Activated T-cell treated with anti-CD3 and anti-CD28 coated beads for 1 hour (primary cell): Measurements from ENCODE around the gene PTPRM.

Experiments
- DNase-seq: peaks from one replicate; pipeline ENCODE4 v3.0.0-alpha.2; 2020; ENCODE audit warnings: low read depth

The PTPRM gene

GRCh38 chr18:7856733-7857132 is 289.6 kb downstream of the PTPRM start:
- DNase-seq: no peak

GRCh38 chr18:7857562-7857961 is 290.4 kb downstream of the PTPRM start:
- no peak for DNase-seq

- no peak for DNase-seq
Observed at GRCh38 chr18:7859122-7859521, 292.0 kb downstream of the PTPRM start.

GRCh38 chr18:7870266-7870665 is 303.1 kb downstream of the PTPRM start:
- DNase-seq: no peak

GRCh38 chr18:7870855-7871254 is 303.7 kb downstream of the PTPRM start:
- DNase-seq: no peak

GRCh38 chr18:7871560-7872456 is 304.7 kb downstream of the PTPRM start:
- no peak for DNase-seq

GRCh38 chr18:7872569-7872968 is 305.5 kb downstream of the PTPRM start:
- no peak for DNase-seq

- DNase-seq: no peak
Observed at GRCh38 chr18:7873316-7873715, 306.2 kb downstream of the PTPRM start.

- no peak for DNase-seq
Observed at GRCh38 chr18:7876354-7877104, 309.4 kb downstream of the PTPRM start.

GRCh38 chr18:7877609-7878008 is 310.5 kb downstream of the PTPRM start:
- no peak for DNase-seq

GRCh38 chr18:7878265-7879211 is 311.4 kb downstream of the PTPRM start:
- no peak for DNase-seq

GRCh38 chr18:7879717-7880116 is 312.6 kb downstream of the PTPRM start:
- no peak for DNase-seq

GRCh38 chr18:7885865-7886264 is 318.7 kb downstream of the PTPRM start:
- DNase-seq: no peak

- no peak for DNase-seq
Observed at GRCh38 chr18:7886436-7886835, 319.3 kb downstream of the PTPRM start.

- no peak for DNase-seq
Observed at GRCh38 chr18:7889515-7889914, 322.4 kb downstream of the PTPRM start.

- no peak for DNase-seq
Observed at GRCh38 chr18:7890075-7890474, 323.0 kb downstream of the PTPRM start.

- no peak for DNase-seq
Observed at GRCh38 chr18:7892556-7892955, 325.4 kb downstream of the PTPRM start.

- DNase-seq: no peak
Observed at GRCh38 chr18:7894592-7894991, 327.5 kb downstream of the PTPRM start.

GRCh38 chr18:7895346-7895745 is 328.2 kb downstream of the PTPRM start:
- DNase-seq: no peak

- no peak for DNase-seq
Observed at GRCh38 chr18:7896161-7896560, 329.0 kb downstream of the PTPRM start.

GRCh38 chr18:7896805-7897518 is 329.8 kb downstream of the PTPRM start:
- no peak for DNase-seq
